ENCODE results near the gene STRN.

GRCh38 chr2:36808386-36809068, 157.8 kb downstream of the STRN start:
- TF ChIP-seq NKRF (conservative IDR thresholded peaks at IDR 0.05) (no peak), POLR2A (IDR thresholded peaks at IDR 0.05; ENCODE audit: low read depth, low read length) (no peak), RB1 (IDR thresholded peaks at IDR 0.05; ENCODE audit: borderline replicate concordance) (no peak), TAF1 (IDR thresholded peaks at IDR 0.05; ENCODE audit: borderline replicate concordance, low read depth, low read length) (no peak), MYC (IDR thresholded peaks at IDR 0.05; ENCODE audit: insufficient read depth, insufficient read length, insufficient replicate concordance, low read length, severe bottlenecking) (no peak), MTA2 (IDR thresholded peaks at IDR 0.05; ENCODE audit: low read depth) (no peak), ZNF384 (IDR thresholded peaks at IDR 0.05; ENCODE audit: borderline replicate concordance, low read depth, low read length) (no peak)
- TF ChIP-seq, protein P1, sequence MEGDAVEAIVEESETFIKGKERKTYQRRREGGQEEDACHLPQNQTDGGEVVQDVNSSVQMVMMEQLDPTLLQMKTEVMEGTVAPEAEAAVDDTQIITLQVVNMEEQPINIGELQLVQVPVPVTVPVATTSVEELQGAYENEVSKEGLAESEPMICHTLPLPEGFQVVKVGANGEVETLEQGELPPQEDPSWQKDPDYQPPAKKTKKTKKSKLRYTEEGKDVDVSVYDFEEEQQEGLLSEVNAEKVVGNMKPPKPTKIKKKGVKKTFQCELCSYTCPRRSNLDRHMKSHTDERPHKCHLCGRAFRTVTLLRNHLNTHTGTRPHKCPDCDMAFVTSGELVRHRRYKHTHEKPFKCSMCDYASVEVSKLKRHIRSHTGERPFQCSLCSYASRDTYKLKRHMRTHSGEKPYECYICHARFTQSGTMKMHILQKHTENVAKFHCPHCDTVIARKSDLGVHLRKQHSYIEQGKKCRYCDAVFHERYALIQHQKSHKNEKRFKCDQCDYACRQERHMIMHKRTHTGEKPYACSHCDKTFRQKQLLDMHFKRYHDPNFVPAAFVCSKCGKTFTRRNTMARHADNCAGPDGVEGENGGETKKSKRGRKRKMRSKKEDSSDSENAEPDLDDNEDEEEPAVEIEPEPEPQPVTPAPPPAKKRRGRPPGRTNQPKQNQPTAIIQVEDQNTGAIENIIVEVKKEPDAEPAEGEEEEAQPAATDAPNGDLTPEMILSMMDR (IDR thresholded peaks at IDR 0.05 in 2 of 3, conservative IDR thresholded peaks at IDR 0.05 in 1 of 3; ENCODE audit: control insufficient read depth in 2 of 3, extremely low read depth in 1 of 3, insufficient read depth in 1 of 3, low read depth in 3 of 3, low read length in 3 of 3) = no peak

All from GM12878 (cell line).